MM.1S (cell line): ENCODE data around the gene DAB2.

Experiments used
- DNase-seq: peaks from one replicate; pipeline ENCODE4 v3.0.0-alpha.2; 2015
- H2AFZ ChIP-seq: fragments of 300-600 bp; sonication (generic); 2 replicates; pipeline ENCODE4 v1.6.0; 2016; ENCODE audit warnings: antibody characterized with exemption, low read length
- H3F3A ChIP-seq: fragments of 300-600 bp; sonication (generic); 2 replicates; pipeline ENCODE4 v1.6.1; 2016; ENCODE audit warnings: mild to moderate bottlenecking, antibody characterized with exemption, low read length, moderate library complexity, mixed read lengths; ENCODE audit not compliant: insufficient read depth
- H3K27ac ChIP-seq: fragments of 300-600 bp; sonication (generic); 2 replicates; pipeline ENCODE4 v1.5.1; 2016; ENCODE audit warnings: mild to moderate bottlenecking, low read length
- H3K27me3 ChIP-seq: fragments of 300-600 bp; sonication (generic); replicated peaks from 2 replicates; pipeline ENCODE4 v1.6.0; 2016; ENCODE audit warnings: low read length; ENCODE audit not compliant: insufficient read depth
- H3K36me3 ChIP-seq: fragments of 300-600 bp; sonication (generic); replicated peaks from 2 replicates; pipeline ENCODE4 v1.6.1; 2016; ENCODE audit warnings: mild to moderate bottlenecking, low read length, mixed read lengths; ENCODE audit not compliant: insufficient read depth
- H3K4me1 ChIP-seq: fragments of 300-600 bp; sonication (generic); 2 replicates; pipeline ENCODE4 v1.6.1; 2016; ENCODE audit warnings: low read length, mixed read lengths
- H3K4me2 ChIP-seq: fragments of 300-600 bp; sonication (generic); 2 replicates; pipeline ENCODE4 v1.6.0; 2016; ENCODE audit warnings: low read depth, low read length
- H3K4me3 ChIP-seq: fragments of 300-600 bp; sonication (generic); 2 replicates; pipeline ENCODE4 v1.5.1; 2016; ENCODE audit warnings: low read length, mixed read lengths
- H3K79me2 ChIP-seq: fragments of 300-600 bp; sonication (generic); 2 replicates; pipeline ENCODE4 v1.6.1; 2016; ENCODE audit warnings: mixed run types, low read length, mixed read lengths
- H3K9ac ChIP-seq: fragments of 300-600 bp; sonication (generic); 2 replicates; pipeline ENCODE4 v1.6.1; 2016; ENCODE audit warnings: low read length, mixed read lengths
- H3K9me2 ChIP-seq: fragments of 300-600 bp; sonication (generic); replicated peaks from 2 replicates; pipeline ENCODE4 v1.6.1; 2016; ENCODE audit warnings: mild to moderate bottlenecking, low read length, mixed read lengths; ENCODE audit not compliant: insufficient read depth
- H3K9me3 ChIP-seq: fragments of 300-600 bp; sonication (generic); replicated peaks from 2 replicates; pipeline ENCODE4 v1.6.1; 2016; ENCODE audit warnings: mild to moderate bottlenecking, low read length, mixed read lengths; ENCODE audit not compliant: insufficient read depth
- H4K20me1 ChIP-seq: fragments of 300-600 bp; sonication (generic); 2 replicates; pipeline ENCODE4 v1.6.1; 2016; ENCODE audit warnings: mild to moderate bottlenecking, low read length, moderate library complexity, mixed read lengths; ENCODE audit not compliant: insufficient read depth
- CTCF ChIP-seq: fragments of 300-600 bp; sonication (generic); IDR thresholded peaks from 2 replicates; pipeline ENCODE4 v1.5.1; 2016; ENCODE audit warnings: antibody characterized with exemption, low read length, mixed read lengths
- EZH2 ChIP-seq: fragments of 300-600 bp; sonication (generic); optimal IDR thresholded peaks from 2 replicates; pipeline ENCODE3; 2017; ENCODE audit warnings: low read depth, mild to moderate bottlenecking, antibody characterized with exemption, low read length, mixed read lengths
- EZH2phosphoT487 ChIP-seq: fragments of 300-600 bp; sonication (generic); IDR thresholded peaks from 2 replicates; pipeline ENCODE4 v1.6.1; 2018; ENCODE audit warnings: antibody characterized with exemption, low read length

DAB2 gene

DNA sequence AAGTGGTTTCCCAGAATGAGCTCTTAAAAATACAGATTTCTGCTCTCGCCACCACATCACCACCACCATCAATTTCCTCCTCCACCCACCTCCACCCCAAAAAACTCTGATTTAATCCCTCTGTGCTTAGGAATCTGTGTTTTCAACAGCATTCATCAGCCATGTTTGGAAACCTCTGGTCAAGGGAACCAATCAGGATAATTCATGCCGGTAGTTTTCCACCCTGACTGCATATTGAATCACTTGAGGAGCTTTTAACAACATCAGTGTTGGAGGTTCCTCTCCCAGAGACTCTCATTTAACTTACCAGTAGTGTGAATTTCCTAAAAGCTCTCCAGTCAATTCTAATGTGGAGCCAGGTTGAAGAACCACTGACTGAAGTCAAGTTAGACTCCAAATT, 46.0 kb upstream of the DAB2 start:
- TF ChIP-seq EZH2 (no peak), EZH2phosphoT487 (no peak), CTCF (no peak)
- Histone ChIP-seq H3K9me2 (no peaks in the 10 kb centered on the region), H3K9me3 (no peaks in the 10 kb centered on the region), H3K4me1 (no peaks in the 10 kb centered on the region), H4K20me1 (no peaks in the 10 kb centered on the region), H3K27me3 (no peaks in the 10 kb centered on the region), H3K4me2 (no peak overlapping the region), H3K4me3 (no peak overlapping the region), H3K79me2 (no peaks in the 10 kb centered on the region), H3F3A (no peaks in the 10 kb centered on the region), H3K9ac (no peak overlapping the region), H3K27ac (no peak overlapping the region), H2AFZ (no peak overlapping the region), H3K36me3 (no peaks in the 10 kb centered on the region)
- no peak for DNase-seq

- no peak overlapping the region for H3K9ac ChIP-seq
- H3K9me3 ChIP-seq = no peaks in the 10 kb centered on the region
- no peaks in the 10 kb centered on the region for H3K27me3 ChIP-seq
- no peaks in the 10 kb centered on the region for H3K9me2 ChIP-seq
- H4K20me1 ChIP-seq = no peaks in the 10 kb centered on the region
- no peaks in the 10 kb centered on the region for H3K4me1 ChIP-seq
- no peak overlapping the region for H3K4me2 ChIP-seq
- no peaks in the 10 kb centered on the region for H3K79me2 ChIP-seq
- no peak overlapping the region for H3K27ac ChIP-seq
- H3K36me3 ChIP-seq = no peaks in the 10 kb centered on the region
- no peak for DNase-seq
- no peak for TF ChIP-seq EZH2
- no peak for TF ChIP-seq CTCF
- no peak for TF ChIP-seq EZH2phosphoT487
- H2AFZ ChIP-seq = no peak overlapping the region
- H3F3A ChIP-seq = no peaks in the 10 kb centered on the region
- H3K4me3 ChIP-seq = no peak overlapping the region
Measured at GRCh38 chr5:39469777-39470415, 45.1 kb upstream of the DAB2 start.

GRCh38 chr5:39469176-39469575, 44.4 kb upstream of the DAB2 start:
- DNase-seq = no peak
- H3K27me3 ChIP-seq = no peaks in the 10 kb centered on the region
- no peak overlapping the region for H3K4me3 ChIP-seq
- no peaks in the 10 kb centered on the region for H3K36me3 ChIP-seq
- TF ChIP-seq CTCF (no peak), EZH2 (no peak), EZH2phosphoT487 (no peak)
- no peaks in the 10 kb centered on the region for H3K9me3 ChIP-seq
- no peaks in the 10 kb centered on the region for H3K79me2 ChIP-seq
- H3K27ac ChIP-seq = no peak overlapping the region
- H3K4me1 ChIP-seq = no peaks in the 10 kb centered on the region
- no peak overlapping the region for H3K4me2 ChIP-seq
- no peak overlapping the region for H2AFZ ChIP-seq
- no peak overlapping the region for H3K9ac ChIP-seq
- no peaks in the 10 kb centered on the region for H3F3A ChIP-seq
- no peaks in the 10 kb centered on the region for H3K9me2 ChIP-seq
- no peaks in the 10 kb centered on the region for H4K20me1 ChIP-seq
